Aorta (tissue), 5 donors: ENCODE data around the gene NOS3. TPM values are rescaled to one million over a fixed set of nuclear protein-coding genes. Genes with fewer than 3 reads are reported as not detected.

Experiments used
- ATAC-seq: fragments of 200-7000 bp; cut with Tn5 transposase; one replicate; pipeline ENCODE4 v1.9.1; 2022; ENCODE audit warnings: moderate library complexity; ENCODE audit not compliant: low FRiP score
- DNase-seq, 2 donors: peaks; one replicate each; pipeline ENCODE4 v3.0.0-alpha.2; 2020
- H3K27ac ChIP-seq, 2 donors: one replicate each; pipeline ENCODE4 v1.5.1; 2013; ENCODE audit warnings: low read length in 2 of 2, mild to moderate bottlenecking in 2 of 2, moderate library complexity in 2 of 2, control low read depth in 1 of 2, inconsistent platforms in 1 of 2, low read depth in 1 of 2
- H3K27me3 ChIP-seq, 2 donors: one replicate each; pipeline ENCODE4 v1.6.1; 2013; ENCODE audit warnings: control low read depth in 1 of 2, low read length in 1 of 2, mild to moderate bottlenecking in 1 of 2, moderate library complexity in 1 of 2; ENCODE audit not compliant: insufficient read depth in 2 of 2, control insufficient read depth in 1 of 2
- H3K36me3 ChIP-seq, 2 donors: one replicate each; pipeline ENCODE4 v1.6.1; 2013; ENCODE audit warnings: control low read depth in 1 of 2, low read length in 1 of 2, mild to moderate bottlenecking in 1 of 2; ENCODE audit not compliant: insufficient read depth in 2 of 2, control insufficient read depth in 1 of 2
- H3K4me1 ChIP-seq, 2 donors: one replicate each; pipeline ENCODE4 v1.6.1; 2013; ENCODE audit warnings: low read length in 2 of 2, control low read depth in 1 of 2, mild to moderate bottlenecking in 1 of 2, moderate library complexity in 1 of 2; ENCODE audit not compliant: insufficient read depth in 2 of 2, control insufficient read depth in 1 of 2
- H3K4me3 ChIP-seq, 2 donors: one replicate each; pipeline ENCODE4 v1.5.1; 2013; ENCODE audit warnings: low read length in 2 of 2, control low read depth in 1 of 2, mild to moderate bottlenecking in 1 of 2
- H3K9me3 ChIP-seq: one replicate; pipeline ENCODE4 v1.6.1; 2013; ENCODE audit warnings: mild to moderate bottlenecking, low read length; ENCODE audit not compliant: control insufficient read depth
- WGBS, 2 donors: extraction: QIAGEN DNeasy Blood & Tissue Kit; methylation state at CpG; one replicate each; pipeline ENCODE4 v1.1.7; 2013; 5-methylcytosine and 5-hydroxymethylcytosine counted together
- intact Hi-C, 2 donors: fragments of 100-400 bp; cut with DNase I; formaldehyde crosslinking; loops; one replicate each; pipeline versions ENCODE4 v1.14.2 to v1.15.0; 2022
- polyA plus RNA-seq, 2 donors: library from polyadenylated mRNA; stranded (reverse); fragments of 200-250 nt; gene quantifications; one replicate each; pipeline ENCODE4 v1.2.3, GENCODE V29; 2013
- total RNA-seq, 2 donors: library from RNA; stranded (reverse); fragmentation: NEBNext Ultra II Directional; extraction: Animal tissue kit (Norgen Biotek cat#: 25700); gene quantifications; one replicate each; pipeline ENCODE4 v1.2.1, GENCODE V29; 2021
- donor health status: healthy with polysubstance abuse.
- donor health status: Bipolar disorder and iron deficiency.
- donor health status: DM: no; HTN: no; CAD: no.
- donor health status: DM: no; HTN: no; CAD: no.
- donor health status: DM: yes; HTN: yes; CAD: no.

NOS3 gene
- total and polyA plus RNA-seq, 4 donors = 0.63 to 32.4 (median 22.7) TPM

DNA sequence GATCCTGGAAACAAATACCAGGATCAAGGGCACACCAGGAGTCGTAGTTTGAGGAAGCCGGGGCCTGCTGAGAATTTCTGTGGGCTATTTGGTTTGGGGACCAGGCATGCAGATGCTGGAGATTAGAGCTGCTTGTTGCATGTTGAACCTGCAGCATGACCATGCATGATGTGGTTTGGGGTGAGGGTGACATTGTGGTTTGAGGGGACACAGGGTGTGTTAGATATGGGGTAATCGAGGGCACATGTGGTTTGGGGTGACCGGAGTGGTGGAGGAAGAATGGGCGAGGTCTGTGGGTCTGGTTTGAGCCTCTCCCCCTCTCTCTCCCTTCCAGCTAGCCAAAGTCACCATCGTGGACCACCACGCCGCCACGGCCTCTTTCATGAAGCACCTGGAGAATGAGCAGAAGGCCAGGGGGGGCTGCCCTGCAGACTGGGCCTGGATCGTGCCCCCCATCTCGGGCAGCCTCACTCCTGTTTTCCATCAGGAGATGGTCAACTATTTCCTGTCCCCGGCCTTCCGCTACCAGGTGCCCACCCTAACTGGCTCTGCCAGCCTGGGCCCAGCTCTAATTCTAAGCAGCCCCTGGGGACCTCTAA is 10.2 kb downstream of the NOS3 start:
- intact Hi-C loops = no loop called here
- Histone ChIP-seq H3K27ac (no peak overlapping the region), H3K4me1 (no peaks in the 10 kb centered on the region), H3K9me3 (no peaks in the 10 kb centered on the region), H3K36me3 (no peaks in the 10 kb centered on the region), H3K27me3 (no peaks in the 10 kb centered on the region), H3K4me3 (no peak overlapping the region)
- 92 to 93% methylated on average over 11 to 13 of the region's 13 CpGs for WGBS, 2 donors
- ATAC-seq (no peak), DNase-seq (no peak)

- Histone ChIP-seq H3K4me1 (no peaks in the 10 kb centered on the region), H3K36me3 (no peaks in the 10 kb centered on the region), H3K4me3 (no peak overlapping the region), H3K9me3 (no peaks in the 10 kb centered on the region), H3K27ac (no peak overlapping the region), H3K27me3 (no peaks in the 10 kb centered on the region)
- DNase-seq (peak in 1 of 2 donors; percentile 42), ATAC-seq (no peak)
- intact Hi-C loops = no loop called here
- WGBS, 2 donors = 95 to 96% methylated on average over 16 of the region's 16 CpGs
These were observed 10.7 kb downstream of the NOS3 start for GRCh38 chr7:151001546-151001945.

DNA sequence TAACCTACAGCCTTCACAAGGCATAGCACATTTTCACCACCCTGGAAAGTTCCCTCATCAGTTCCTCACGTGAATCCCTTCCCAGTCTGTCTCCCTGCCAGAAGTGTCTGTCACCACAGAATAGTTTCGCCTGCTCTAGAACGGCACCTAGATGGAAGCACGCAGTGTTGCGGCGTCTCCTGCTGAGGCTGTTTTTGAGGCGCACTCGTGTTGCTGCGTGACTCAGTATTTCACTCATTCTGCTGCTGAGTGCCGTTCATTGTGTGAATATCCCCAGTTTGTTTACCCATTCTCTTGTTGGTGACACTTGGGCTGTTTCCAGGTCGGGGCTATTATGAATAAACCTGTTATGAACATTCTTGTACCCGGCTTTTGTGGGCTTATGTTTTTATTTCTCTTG is 12.8 kb downstream of the NOS3 start:
- Histone ChIP-seq H3K36me3 (no peaks in the 10 kb centered on the region), H3K9me3 (no peaks in the 10 kb centered on the region), H3K27me3 (no peaks in the 10 kb centered on the region), H3K4me3 (no peak overlapping the region), H3K27ac (no peak overlapping the region), H3K4me1 (no peaks in the 10 kb centered on the region)
- no peak for DNase-seq
- intact Hi-C loops = no loop called here
- 53 to 66% methylated on average over 12 of the region's 12 CpGs for WGBS, 2 donors
- ATAC-seq = no peak

- H3K4me3 ChIP-seq = no peak overlapping the region
- 78 to 87% methylated on average over 9 of the region's 9 CpGs for WGBS, 2 donors
- ATAC-seq (no peak), DNase-seq (no peak)
- H3K36me3 ChIP-seq = no peaks in the 10 kb centered on the region
- H3K27me3 ChIP-seq = no peaks in the 10 kb centered on the region
- no peaks in the 10 kb centered on the region for H3K4me1 ChIP-seq
- no peak overlapping the region for H3K27ac ChIP-seq
- intact Hi-C loops = loop anchor here in 1 of 2 donors (5.0 kb wide), 1 partner anchor 108 kb away; no protein-coding TSS in a partner anchor
- H3K9me3 ChIP-seq = no peaks in the 10 kb centered on the region
These were observed 14.7 kb downstream of the NOS3 start for GRCh38 chr7:151005566-151005965.

- Histone ChIP-seq H3K4me1 (no peaks in the 10 kb centered on the region), H3K9me3 (no peaks in the 10 kb centered on the region), H3K4me3 (no peak overlapping the region), H3K27me3 (no peaks in the 10 kb centered on the region), H3K36me3 (no peaks in the 10 kb centered on the region), H3K27ac (no peak overlapping the region)
- ATAC-seq (no peak), DNase-seq (peak in 1 of 2 donors; percentile 47)
- intact Hi-C loops = loop anchor here in 1 of 2 donors (5.0 kb wide), 1 partner anchor 109 kb away; no protein-coding TSS in a partner anchor
- WGBS, 2 donors = 88 to 89% methylated on average over 22 to 23 of the region's 23 CpGs
These were observed 15.9 kb downstream of the NOS3 start for GRCh38 chr7:151006590-151007300.

- Histone ChIP-seq H3K9me3 (no peaks in the 10 kb centered on the region), H3K4me3 (no peak overlapping the region), H3K27ac (no peak overlapping the region), H3K27me3 (no peaks in the 10 kb centered on the region), H3K4me1 (no peaks in the 10 kb centered on the region), H3K36me3 (no peaks in the 10 kb centered on the region)
- intact Hi-C loops = loop anchor here in 1 of 2 donors (5.0 kb wide), 1 partner anchor 110 kb away; no protein-coding TSS in a partner anchor
- WGBS, 2 donors = 63 to 86% methylated on average over 7 of the region's 7 CpGs
- DNase-seq = peak in 1 of 2 donors; percentile 45
- peak; percentile 2 for ATAC-seq
These were observed 16.7 kb downstream of the NOS3 start for GRCh38 chr7:151007469-151007898.

DNA sequence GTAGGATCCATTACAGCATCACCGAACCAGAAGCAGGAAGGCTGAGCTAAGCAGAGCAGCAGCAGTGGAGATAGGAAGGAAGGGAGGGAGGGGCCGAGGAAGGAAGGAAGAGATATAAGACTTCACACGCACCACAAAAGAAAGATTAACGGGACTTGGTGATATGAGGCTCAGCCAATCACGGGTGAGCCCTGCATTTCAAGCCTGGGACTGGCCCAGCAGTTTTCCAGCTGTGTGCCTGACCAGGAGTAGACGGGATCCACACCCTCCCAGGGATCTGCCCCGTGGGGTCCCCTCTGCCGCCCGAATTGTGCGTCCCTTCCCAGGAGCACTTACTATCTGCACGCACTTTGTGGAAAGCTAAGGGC is 17.3 kb downstream of the NOS3 start:
- Histone ChIP-seq H3K9me3 (no peaks in the 10 kb centered on the region), H3K36me3 (no peaks in the 10 kb centered on the region), H3K27me3 (no peaks in the 10 kb centered on the region), H3K27ac (no peak overlapping the region), H3K4me1 (no peaks in the 10 kb centered on the region), H3K4me3 (no peak overlapping the region)
- DNase-seq (peak in 1 of 2 donors; percentile 41), ATAC-seq (no peak)
- WGBS, 2 donors = 57% methylated on average over 11 of the region's 11 CpGs
- intact Hi-C loops = loop anchor here in 1 of 2 donors (5.0 kb wide), 1 partner anchor 111 kb away; no protein-coding TSS in a partner anchor

DNA sequence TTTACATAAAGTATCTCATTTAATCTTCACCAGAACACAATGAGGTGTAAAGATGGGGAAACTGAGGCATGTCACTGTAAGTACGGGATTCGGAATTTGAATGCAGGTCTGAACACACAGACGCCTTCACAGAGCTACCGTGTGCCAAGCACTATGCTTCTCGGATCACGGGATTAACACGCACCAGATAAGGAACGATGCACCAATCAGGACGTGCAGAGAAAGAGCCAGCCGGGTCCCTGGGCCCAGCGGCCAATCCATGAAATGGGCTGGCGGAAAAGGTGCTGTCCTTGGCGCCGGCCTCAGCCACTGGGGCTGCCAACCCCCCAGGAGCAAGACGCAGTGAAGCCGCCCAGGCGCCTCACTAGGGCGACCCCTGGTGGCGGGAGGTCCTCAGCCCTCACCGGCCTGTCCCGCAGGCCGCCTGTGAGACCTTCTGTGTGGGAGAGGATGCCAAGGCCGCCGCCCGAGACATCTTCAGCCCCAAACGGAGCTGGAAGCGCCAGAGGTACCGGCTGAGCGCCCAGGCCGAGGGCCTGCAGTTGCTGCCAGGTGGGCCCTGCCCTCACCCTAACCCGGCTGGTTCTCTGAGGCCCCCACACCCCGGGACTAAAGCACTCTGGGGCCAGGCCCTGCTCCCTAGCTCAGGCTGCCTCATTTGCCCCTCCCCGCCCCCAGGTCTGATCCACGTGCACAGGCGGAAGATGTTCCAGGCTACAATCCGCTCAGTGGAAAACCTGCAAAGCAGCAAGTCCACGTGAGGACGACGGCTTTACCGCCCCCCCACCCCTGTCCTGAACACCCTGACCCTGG is 17.9 kb downstream of the NOS3 start:
- 34 to 38% methylated on average over 38 to 40 of the region's 40 CpGs for WGBS, 2 donors

More for the DNA sequence above, 17.9 kb downstream of the NOS3 start:
- H3K9me3 ChIP-seq = no peaks in the 10 kb centered on the region
- no peaks in the 10 kb centered on the region for H3K36me3 ChIP-seq
- H3K27ac ChIP-seq = no peak overlapping the region
- DNase-seq (peak; percentile 77 to 90), ATAC-seq (peak; percentile 75)
- no peak overlapping the region for H3K4me3 ChIP-seq
- H3K4me1 ChIP-seq = no peaks in the 10 kb centered on the region
- no peaks in the 10 kb centered on the region for H3K27me3 ChIP-seq
- intact Hi-C loops = loop anchor here in 1 of 2 donors (5.0 kb wide), 1 partner anchor 111 kb away; no protein-coding TSS in a partner anchor
